NB4 (cell line): ENCODE measurements around the gene MAMLD1.

Source experiments
- CTCF ChIP-seq: IDR thresholded peaks from one replicate; pipeline ENCODE4 v1.5.1; 2012; ENCODE audit warnings: low read depth, low read length
- MYC ChIP-seq: IDR thresholded peaks from 2 replicates; pipeline ENCODE4 v1.6.1; 2011; ENCODE audit warnings: low read depth, low read length
- POLR2A ChIP-seq: IDR thresholded peaks from 2 replicates; pipeline ENCODE4 v1.6.1; 2011; ENCODE audit warnings: mild to moderate bottlenecking; ENCODE audit not compliant: insufficient read length; ENCODE audit errors: extremely low read depth

GRCh38 chrX:150489359-150490015 is 126.4 kb downstream of the MAMLD1 start:
- TF ChIP-seq CTCF (no peak), POLR2A (no peak), MYC (no peak)
